Lower leg skin (tissue), 4 donors: ENCODE measurements around the gene EIF4H. TPM values are rescaled to one million over a fixed set of nuclear protein-coding genes. Genes with fewer than 3 reads are reported as not detected.

Experiments used
- DNase-seq, 2 donors: peaks; one replicate each; pipeline ENCODE4 v3.0.0-alpha.2; 2019; ENCODE audit warnings: low spot score in 2 of 2
- H3K4me3 ChIP-seq: fragments of 200-600 bp; sonication (generic); 2 replicates; pipeline ENCODE4 v1.5.1; 2017; ENCODE audit warnings: mild to moderate bottlenecking, low read depth; ENCODE audit not compliant: poor library complexity, severe bottlenecking
- POLR2A ChIP-seq, 2 donors: fragments of 450-650 bp; IDR thresholded peaks; one replicate each; pipeline ENCODE4 v1.6.1; 2016 to 2017; ENCODE audit warnings: antibody characterized with exemption in 2 of 2, mild to moderate bottlenecking in 1 of 2, moderate library complexity in 1 of 2
- WGBS, 2 donors: methylation state at CpG; one replicate each; pipeline ENCODE4 v1.1.5; 2018; 5-methylcytosine and 5-hydroxymethylcytosine counted together
- intact Hi-C: fragments of 100-400 bp; cut with DNase I; formaldehyde crosslinking; loops from one replicate; pipeline ENCODE4 v1.15.0; 2023; ENCODE audit warnings: low total_unique reads
- total RNA-seq, 4 donors: library from RNA; depleted of rRNA; stranded (reverse); fragments of >200 nt; gene quantifications; one replicate each; pipeline ENCODE4 v1.1.0, GENCODE V29; 2016
- TF ChIP-seq, protein P1 (sequence below), 3 donors: fragments of 450-650 bp; IDR thresholded peaks; one replicate each; pipeline ENCODE4 v1.5.1; 2016; ENCODE audit warnings: antibody characterized with exemption in 3 of 3, mild to moderate bottlenecking in 3 of 3, moderate library complexity in 2 of 3

The EIF4H gene
- total RNA-seq, 4 donors from 2014 or later, result 259 to 321 (median 296) TPM

DNA sequence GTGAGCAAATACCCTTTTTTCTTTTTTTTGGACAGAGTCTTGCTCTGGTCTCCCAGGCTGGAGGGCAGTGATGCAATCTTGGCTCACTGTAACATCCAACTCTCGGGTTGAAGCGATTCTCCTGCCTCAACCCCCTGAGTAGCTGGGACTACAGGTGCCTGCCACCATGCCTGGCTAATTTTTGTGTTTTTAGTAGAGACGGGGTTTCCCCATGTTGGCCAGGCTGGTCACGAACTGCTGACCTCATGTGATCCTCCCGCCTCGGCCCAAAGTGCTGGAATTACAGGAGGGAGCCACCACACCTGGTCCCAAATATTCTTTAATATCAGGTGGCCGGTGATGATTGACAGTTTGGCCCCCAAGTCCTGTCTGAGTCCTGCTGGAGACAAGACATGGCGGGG, 42.2 kb downstream of the EIF4H start:
- intact Hi-C loops, result no loop called here
- WGBS, 2 donors, result 62% methylated on average over 8 of the region's 8 CpGs
- H3K4me3 ChIP-seq, result no peak overlapping the region
- TF ChIP-seq, protein P1, sequence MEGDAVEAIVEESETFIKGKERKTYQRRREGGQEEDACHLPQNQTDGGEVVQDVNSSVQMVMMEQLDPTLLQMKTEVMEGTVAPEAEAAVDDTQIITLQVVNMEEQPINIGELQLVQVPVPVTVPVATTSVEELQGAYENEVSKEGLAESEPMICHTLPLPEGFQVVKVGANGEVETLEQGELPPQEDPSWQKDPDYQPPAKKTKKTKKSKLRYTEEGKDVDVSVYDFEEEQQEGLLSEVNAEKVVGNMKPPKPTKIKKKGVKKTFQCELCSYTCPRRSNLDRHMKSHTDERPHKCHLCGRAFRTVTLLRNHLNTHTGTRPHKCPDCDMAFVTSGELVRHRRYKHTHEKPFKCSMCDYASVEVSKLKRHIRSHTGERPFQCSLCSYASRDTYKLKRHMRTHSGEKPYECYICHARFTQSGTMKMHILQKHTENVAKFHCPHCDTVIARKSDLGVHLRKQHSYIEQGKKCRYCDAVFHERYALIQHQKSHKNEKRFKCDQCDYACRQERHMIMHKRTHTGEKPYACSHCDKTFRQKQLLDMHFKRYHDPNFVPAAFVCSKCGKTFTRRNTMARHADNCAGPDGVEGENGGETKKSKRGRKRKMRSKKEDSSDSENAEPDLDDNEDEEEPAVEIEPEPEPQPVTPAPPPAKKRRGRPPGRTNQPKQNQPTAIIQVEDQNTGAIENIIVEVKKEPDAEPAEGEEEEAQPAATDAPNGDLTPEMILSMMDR (IDR thresholded peaks at IDR 0.05), result no peak
- TF ChIP-seq POLR2A (IDR thresholded peaks at IDR 0.05), result no peak
- no peak for DNase-seq

DNA sequence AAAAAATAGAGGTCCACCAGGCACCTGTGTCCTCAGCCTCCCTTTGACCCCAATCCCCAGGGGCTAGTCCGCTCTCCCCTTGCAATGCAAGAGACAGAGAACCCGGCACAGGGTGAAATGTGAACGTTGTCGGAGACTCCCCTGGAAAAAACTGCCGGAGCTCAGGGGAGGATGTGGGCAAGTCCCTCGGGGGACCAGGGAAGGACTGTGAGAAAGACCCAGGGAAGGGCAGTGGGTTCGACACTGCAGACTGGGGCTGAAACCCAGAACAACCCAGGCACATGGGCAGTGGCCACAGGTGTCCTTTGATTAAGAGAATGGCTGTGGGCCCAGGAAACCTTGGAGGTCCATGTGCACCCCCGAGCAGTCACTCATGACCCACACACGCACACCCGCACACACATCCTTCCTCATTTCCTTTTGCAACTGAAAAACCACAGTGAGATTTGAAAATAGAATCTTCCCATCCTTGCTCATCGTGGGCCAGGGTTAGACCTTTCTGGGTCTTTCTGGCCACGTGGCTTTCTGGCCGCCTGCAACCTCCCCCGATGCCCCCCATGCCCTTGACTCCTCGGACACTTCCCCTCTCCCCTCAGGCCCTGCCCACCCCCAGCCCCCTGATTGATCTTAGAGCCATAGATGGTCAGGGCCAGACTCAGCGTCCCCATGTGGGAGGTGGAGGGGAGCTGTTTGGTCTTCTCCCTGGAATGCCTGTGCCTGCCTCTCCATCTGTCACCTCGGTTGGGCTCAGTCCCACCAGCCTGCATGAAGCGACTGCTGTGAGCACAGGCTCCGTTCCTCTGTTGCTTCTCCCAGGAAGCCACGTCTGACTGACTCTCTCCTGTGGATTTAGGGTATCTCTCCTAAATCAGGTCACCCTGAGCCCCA, 43.5 kb downstream of the EIF4H start:
- intact Hi-C loops, result no loop called here
- no peak for DNase-seq
- H3K4me3 ChIP-seq, result no peak overlapping the region
- TF ChIP-seq POLR2A (IDR thresholded peaks at IDR 0.05), result no peak
- TF ChIP-seq, protein P1 (IDR thresholded peaks at IDR 0.05), result no peak
- 56% methylated on average over 20 of the region's 20 CpGs for WGBS, 2 donors

DNA sequence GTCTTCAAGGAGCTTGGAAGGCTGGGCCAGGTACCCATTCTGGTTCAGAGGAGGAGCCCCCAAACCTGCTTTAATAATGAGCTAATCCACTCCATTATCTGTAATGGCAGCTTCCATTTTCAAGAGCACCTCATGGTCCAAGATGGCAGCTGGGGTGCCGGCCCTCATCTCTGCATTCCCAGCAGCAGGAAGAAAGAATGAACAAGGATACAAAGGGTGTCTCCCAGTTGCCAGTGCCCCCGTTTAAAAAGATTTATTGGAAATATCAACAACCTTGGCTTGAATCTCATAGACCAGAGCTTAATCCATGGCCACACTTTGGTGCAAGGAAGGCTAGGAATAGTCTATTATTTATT, 44.2 kb downstream of the EIF4H start:
- no peak for TF ChIP-seq POLR2A (IDR thresholded peaks at IDR 0.05)
- TF ChIP-seq, protein P1 (IDR thresholded peaks at IDR 0.05), result no peak
- intact Hi-C loops, result no loop called here
- DNase-seq, result no peak
- no peak overlapping the region for H3K4me3 ChIP-seq
- WGBS, 2 donors, result 83 to 88% methylated on average over 2 of the region's 2 CpGs

DNA sequence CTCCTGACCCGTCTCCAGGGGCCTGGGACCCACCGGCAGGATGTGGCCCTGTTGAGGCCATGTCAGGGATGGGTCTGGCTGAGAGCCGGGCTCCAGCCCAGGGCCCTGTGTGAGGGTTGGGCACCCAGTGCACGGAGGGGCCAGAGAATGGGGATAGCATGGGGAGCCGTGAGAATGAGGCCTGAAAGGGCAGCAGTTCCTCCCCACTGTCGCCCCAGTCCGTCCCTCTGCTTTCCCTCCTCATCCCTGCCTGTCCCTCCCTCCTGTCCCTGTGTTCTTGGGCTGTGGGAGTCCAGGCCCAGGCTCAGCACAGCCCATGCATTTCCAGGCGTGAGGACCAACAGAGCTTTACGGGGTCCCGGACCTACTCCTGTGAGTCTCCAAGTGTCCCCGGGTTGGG, 45.3 kb downstream of the EIF4H start:
- H3K4me3 ChIP-seq, result no peak overlapping the region
- intact Hi-C loops, result no loop called here
- 83 to 86% methylated on average over 11 of the region's 11 CpGs for WGBS, 2 donors
- no peak for DNase-seq
- TF ChIP-seq POLR2A (IDR thresholded peaks at IDR 0.05), result no peak
- TF ChIP-seq, protein P1 (IDR thresholded peaks at IDR 0.05), result no peak

DNA sequence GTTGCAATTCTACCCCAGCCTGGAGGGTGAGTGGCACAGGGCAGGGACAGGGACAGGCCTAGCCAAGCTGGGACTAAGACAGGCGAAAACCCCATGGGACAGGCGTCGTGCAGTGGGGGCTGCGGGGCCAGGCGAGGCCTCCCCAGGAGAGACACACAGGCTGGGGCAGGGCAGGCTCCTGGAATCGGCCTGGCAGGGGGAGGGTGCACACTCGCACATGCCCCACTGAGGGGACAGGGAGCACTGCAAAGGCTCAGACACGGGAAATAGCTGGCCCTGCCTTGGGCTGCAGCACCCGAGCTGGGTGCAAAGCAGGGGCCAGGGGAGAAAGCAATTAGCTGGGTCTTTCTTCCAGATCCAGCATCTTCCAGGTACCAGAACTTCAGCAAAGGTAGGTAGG, 46.1 kb downstream of the EIF4H start:
- TF ChIP-seq, protein P1 (IDR thresholded peaks at IDR 0.05), result no peak
- TF ChIP-seq POLR2A (IDR thresholded peaks at IDR 0.05), result no peak
- WGBS, 2 donors, result 55 to 60% methylated on average over 1 to 7 of the region's 9 CpGs
- H3K4me3 ChIP-seq, result no peak overlapping the region
- DNase-seq, result no peak
- intact Hi-C loops, result no loop called here

DNA sequence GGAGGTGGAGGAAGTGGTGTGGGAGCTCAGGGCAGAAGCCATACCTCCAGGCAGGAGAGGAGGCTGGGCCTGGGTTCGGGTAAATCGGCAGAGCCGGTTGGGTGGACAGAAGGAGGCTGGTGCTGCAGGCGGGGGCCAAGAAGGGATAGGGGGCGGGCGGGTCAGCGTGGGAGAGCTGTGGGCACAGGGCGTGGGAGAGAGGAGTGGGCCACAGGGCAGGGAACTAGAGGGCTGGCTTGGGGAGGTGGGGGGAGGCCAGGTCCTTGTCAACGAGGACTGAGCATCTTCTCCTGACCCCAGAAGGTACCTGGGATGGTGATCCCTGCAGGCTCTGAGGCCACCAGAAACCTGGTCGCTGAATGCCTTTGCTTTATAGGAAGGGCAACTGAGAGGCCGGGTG, 47.6 kb downstream of the EIF4H start:
- TF ChIP-seq, protein P1 (IDR thresholded peaks at IDR 0.05), result no peak
- TF ChIP-seq POLR2A (IDR thresholded peaks at IDR 0.05), result no peak
- DNase-seq, result no peak
- WGBS, 2 donors, result 89 to 93% methylated on average over 11 of the region's 11 CpGs
- no peak overlapping the region for H3K4me3 ChIP-seq
- intact Hi-C loops, result no loop called here
